ENCODE measurements around the gene HSF2.

DNA sequence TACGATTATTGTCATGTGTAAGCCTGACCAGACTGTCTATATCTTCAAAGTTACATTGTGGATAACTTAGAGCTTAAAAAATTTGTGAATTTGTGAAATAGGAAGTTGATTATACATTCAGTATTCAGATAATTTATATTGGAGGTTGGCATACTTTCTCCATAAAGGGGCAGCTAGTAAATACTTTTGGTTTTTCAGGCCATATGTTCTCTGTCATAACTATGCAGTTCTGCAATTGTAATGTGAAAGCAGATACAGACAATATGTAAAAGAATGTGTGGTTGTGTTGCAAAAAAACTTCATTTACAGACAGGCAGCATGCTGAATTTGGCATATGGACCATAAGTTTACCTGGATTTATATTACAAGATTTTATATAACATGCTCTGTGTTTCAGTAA lies 29.3 kb downstream of the HSF2 start:
- TF ChIP-seq, protein P1, sequence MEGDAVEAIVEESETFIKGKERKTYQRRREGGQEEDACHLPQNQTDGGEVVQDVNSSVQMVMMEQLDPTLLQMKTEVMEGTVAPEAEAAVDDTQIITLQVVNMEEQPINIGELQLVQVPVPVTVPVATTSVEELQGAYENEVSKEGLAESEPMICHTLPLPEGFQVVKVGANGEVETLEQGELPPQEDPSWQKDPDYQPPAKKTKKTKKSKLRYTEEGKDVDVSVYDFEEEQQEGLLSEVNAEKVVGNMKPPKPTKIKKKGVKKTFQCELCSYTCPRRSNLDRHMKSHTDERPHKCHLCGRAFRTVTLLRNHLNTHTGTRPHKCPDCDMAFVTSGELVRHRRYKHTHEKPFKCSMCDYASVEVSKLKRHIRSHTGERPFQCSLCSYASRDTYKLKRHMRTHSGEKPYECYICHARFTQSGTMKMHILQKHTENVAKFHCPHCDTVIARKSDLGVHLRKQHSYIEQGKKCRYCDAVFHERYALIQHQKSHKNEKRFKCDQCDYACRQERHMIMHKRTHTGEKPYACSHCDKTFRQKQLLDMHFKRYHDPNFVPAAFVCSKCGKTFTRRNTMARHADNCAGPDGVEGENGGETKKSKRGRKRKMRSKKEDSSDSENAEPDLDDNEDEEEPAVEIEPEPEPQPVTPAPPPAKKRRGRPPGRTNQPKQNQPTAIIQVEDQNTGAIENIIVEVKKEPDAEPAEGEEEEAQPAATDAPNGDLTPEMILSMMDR (IDR thresholded peaks at IDR 0.05): no peak
- no peak for TF ChIP-seq POLR2A (IDR thresholded peaks at IDR 0.05)
